Mammary microvascular endothelial cell (primary cell): Measurements from ENCODE around the gene SLC7A10. TPM values are rescaled to one million over a fixed set of nuclear protein-coding genes. Genes with fewer than 3 reads are reported as not detected.

Experiments
- total RNA-seq: library from RNA; depleted of rRNA; stranded (reverse); fragments of >200 nt; gene quantifications from 2 replicates; pipeline ENCODE4 v1.2.3, GENCODE V29; 2015

SLC7A10 gene
- total RNA-seq = not detected in 2 replicates

GRCh38 chr19:33225458-33225926 is at the start of gene SLC7A10:
SLC7A10 (minus strand) TSS chr19:33225850; CDS start chr19:33225703, 147 bp downstream.

GRCh38 chr19:33193865-33194362 is 31.7 kb downstream of the SLC7A10 start, which contains the start of gene LRP3:
LRP3 (plus strand) TSS chr19:33194330; CDS start chr19:33194786, 456 bp downstream.

Other genes with a start within 250 kb of the SLC7A10 start
- 0.54 and 1.3 TPM in 2 replicates for gene RHPN2, start 161.0 kb downstream of the SLC7A10 start, total RNA-seq
- gene GPATCH1, start 144.7 kb downstream of the SLC7A10 start, total RNA-seq = 5.2 and 8.2 TPM in 2 replicates
- gene WDR88, start 93.7 kb downstream of the SLC7A10 start, total RNA-seq = not detected in 2 replicates
- gene LRP3, start 31.5 kb downstream of the SLC7A10 start, total RNA-seq = 16.4 and 19.7 TPM in 2 replicates
- gene CEBPA, start 76.7 kb upstream of the SLC7A10 start, total RNA-seq = not detected in 2 replicates
- 25.3 and 29.2 TPM in 2 replicates for gene CEBPG, start 147.9 kb upstream of the SLC7A10 start, total RNA-seq